A673 (cell line): Measurements from ENCODE around the gene CLEC4M. TPM values are rescaled to one million over a fixed set of nuclear protein-coding genes. Genes with fewer than 3 reads are reported as not detected.

ENCODE experiments used
- BruUV-seq: library from RNA; stranded (reverse); fragments of 400-500 nt; replicated peaks from 2 replicates; lab custom pipeline; 2021; lab: Mats Ljungman, UMichigan
- CTCF ChIA-PET: fragments of 300-600 bp; sonication (Branson Sonifier 250); formaldehyde crosslinking; loops from one replicate; lab custom pipeline; 2022; ENCODE audit warnings: antibody characterized with exemption; lab: Charles Lee
- POLR2A ChIA-PET: fragments of 300-600 bp; sonication (Branson Sonifier 250); formaldehyde crosslinking; loops from one replicate; lab custom pipeline; 2022; ENCODE audit warnings: antibody characterized with exemption; ENCODE audit not compliant: low non-redundant PET; lab: Charles Lee
- DNase-seq: peaks from one replicate; pipeline ENCODE4 v3.0.0-alpha.2; 2015; ENCODE audit warnings: low spot score
- H3K27ac ChIP-seq: fragments of 200-600 bp; sonication (generic); 2 replicates; pipeline ENCODE4 v1.5.1; 2016; ENCODE audit warnings: mixed run types, low read depth, mild to moderate bottlenecking, mixed read lengths, antibody characterized with exemption, low read length; ENCODE audit not compliant: poor library complexity, severe bottlenecking
- H3K27me3 ChIP-seq: fragments of 200-600 bp; sonication (generic); replicated peaks from 2 replicates; pipeline ENCODE4 v1.6.1; 2017; ENCODE audit warnings: mixed run types, low read depth, mild to moderate bottlenecking, mixed read lengths, antibody characterized with exemption, low read length; ENCODE audit not compliant: insufficient read depth, poor library complexity
- H3K36me3 ChIP-seq: fragments of 200-600 bp; sonication (generic); 2 replicates; pipeline ENCODE4 v1.6.1; 2016; ENCODE audit warnings: mixed run types, mild to moderate bottlenecking, mixed read lengths, antibody characterized with exemption, low read length; ENCODE audit not compliant: insufficient read depth, poor library complexity, severe bottlenecking
- H3K4me1 ChIP-seq: fragments of 200-600 bp; sonication (generic); 2 replicates; pipeline ENCODE4 v1.6.1; 2017; ENCODE audit warnings: mixed run types, mild to moderate bottlenecking, mixed read lengths, antibody characterized with exemption, low read length; ENCODE audit not compliant: insufficient read depth, poor library complexity, severe bottlenecking
- H3K4me3 ChIP-seq: fragments of 200-600 bp; sonication (generic); 2 replicates; pipeline ENCODE4 v1.5.1; 2016; ENCODE audit warnings: low read depth, mixed run types, mild to moderate bottlenecking, mixed read lengths, low read length; ENCODE audit not compliant: poor library complexity, severe bottlenecking
- H3K9me3 ChIP-seq: fragments of 200-600 bp; sonication (generic); 2 replicates; pipeline ENCODE4 v1.6.1; 2016; ENCODE audit warnings: mixed run types, low read depth, mild to moderate bottlenecking, mixed read lengths, antibody characterized with exemption, low read length; ENCODE audit not compliant: poor library complexity, severe bottlenecking
- CTCF ChIP-seq: fragments of 300-800, 200-600 bp; sonication (generic); conservative IDR thresholded peaks from 2 replicates; pipeline ENCODE4 v1.5.1; 2017; ENCODE audit warnings: low read depth, mild to moderate bottlenecking, antibody characterized with exemption, low read length, moderate library complexity, mixed read lengths
- EZH2 ChIP-seq: fragments of 200-600 bp; sonication (generic); IDR thresholded peaks from 2 replicates; pipeline ENCODE4 v1.6.1; 2017; ENCODE audit warnings: borderline replicate concordance, low read depth, mild to moderate bottlenecking, mixed read lengths, antibody characterized with exemption, low read length; ENCODE audit not compliant: poor library complexity, severe bottlenecking
- intact Hi-C: fragments of 100-400 bp; cut with micrococcal nuclease; formaldehyde crosslinking; loops from one replicate; pipeline ENCODE4 v1.10.0; 2022; ENCODE audit not compliant: unreplicated experiment
- total RNA-seq: library from RNA; stranded (reverse); gene quantifications from 2 replicates; pipeline ENCODE4 v1.2.3, GENCODE V29; 2021

Gene CLEC4M
- total RNA-seq, 1 experiment from 2014 or later, result not detected

- no TSS peak for BruUV-seq
These were observed 11.8 kb upstream of the CLEC4M start for GRCh38 chr19:7751157-7751783.

GRCh38 chr19:7756258-7756657 is 6.8 kb upstream of the CLEC4M start:
- BruUV-seq, result no TSS peak
- Histone ChIP-seq H3K36me3 (no peaks in the 10 kb centered on the region), H3K27me3 (no peaks in the 10 kb centered on the region), H3K4me1 (no peaks in the 10 kb centered on the region), H3K9me3 (peaks cover 13% of the 10 kb centered on the region), H3K27ac (no peak overlapping the region), H3K4me3 (no peak overlapping the region)
- no peak for TF ChIP-seq CTCF
- no peak for TF ChIP-seq EZH2
- CTCF ChIA-PET, result no interaction called here
- POLR2A ChIA-PET, result no interaction called here
- no peak for DNase-seq
- intact Hi-C loops, result no loop called here

More at GRCh38 chr19:7751157-7751783, 11.8 kb upstream of the CLEC4M start:
- Histone ChIP-seq H3K4me3 (no peak overlapping the region), H3K36me3 (no peaks in the 10 kb centered on the region), H3K4me1 (no peaks in the 10 kb centered on the region), H3K27me3 (no peaks in the 10 kb centered on the region), H3K27ac (no peak overlapping the region), H3K9me3 (no peaks in the 10 kb centered on the region)
- TF ChIP-seq CTCF (no peak), EZH2 (no peak)
- CTCF ChIA-PET, result no interaction called here
- no peak for DNase-seq
- POLR2A ChIA-PET, result no interaction called here
- intact Hi-C loops, result no loop called here

- ChIA-PET POLR2A (no interaction called here), CTCF (no interaction called here)
- Histone ChIP-seq H3K4me1 (no peaks in the 10 kb centered on the region), H3K9me3 (peaks cover 13% of the 10 kb centered on the region), H3K27me3 (no peaks in the 10 kb centered on the region), H3K36me3 (no peaks in the 10 kb centered on the region), H3K27ac (no peak overlapping the region), H3K4me3 (no peak overlapping the region)
- no peak for DNase-seq
- no TSS peak for BruUV-seq
- intact Hi-C loops, result no loop called here
- TF ChIP-seq EZH2 (no peak), CTCF (no peak)
These were observed 5.7 kb upstream of the CLEC4M start for GRCh38 chr19:7757358-7757757.
